Measurements from ENCODE around the gene PRND. TPM values are rescaled to one million over a fixed set of nuclear protein-coding genes. Genes with fewer than 3 reads are reported as not detected.

The PRND gene
- total and polyA plus RNA-seq, 10 of the 15 experiments (the other 5 are each of a cell fraction or from before 2014, with no cell fraction given): not detected

GRCh38 chr20:4736875-4737274 lies 15.2 kb downstream of the PRND start:
- POLR2A ChIA-PET: no interaction called here
- RAD21 ChIA-PET (ENCODE audit: unreplicated experiment): no interaction called here
- no peak for DNase-seq (ENCODE audit: low read depth, low spot score)
- Histone ChIP-seq H2AFZ (ENCODE audit: control insufficient read depth, low read depth, low read length) (no peak overlapping the region), H3K4me3 (no peak overlapping the region), H3K36me3 (ENCODE audit: control insufficient read depth in 2 of 2, insufficient read depth in 2 of 2, low read length in 1 of 2) (no peaks in the 10 kb centered on the region), H3K79me2 (ENCODE audit: control insufficient read depth, insufficient read depth, low read length) (no peaks in the 10 kb centered on the region), H3K4me1 (ENCODE audit: control insufficient read depth, insufficient read depth, low read length) (no peaks in the 10 kb centered on the region), H3K27ac (ENCODE audit: control insufficient read depth, insufficient read depth) (no peak overlapping the region), H4K20me1 (ENCODE audit: control insufficient read depth, insufficient read depth) (no peaks in the 10 kb centered on the region), H3K4me2 (ENCODE audit: control insufficient read depth, insufficient read depth) (no peak overlapping the region), H3K9me3 (replicated peaks; ENCODE audit: control insufficient read depth, insufficient read depth, low read length) (no peaks in the 10 kb centered on the region), H3K9ac (ENCODE audit: control insufficient read depth, insufficient read depth, low read length) (no peak overlapping the region), H3K27me3 (replicated peaks in 1 of 2; ENCODE audit: control insufficient read depth in 2 of 2, insufficient read depth in 2 of 2, low read length in 1 of 2) (no peaks in the 10 kb centered on the region; a peak in 2 of 4 replicates)
- BruUV-seq (replicated peaks): no TSS peak
- intact Hi-C loops (cut with micrococcal nuclease; ENCODE audit: unreplicated experiment) (no loop called here), in situ Hi-C loops (cut with MboI) (no loop called here)
- CTCF ChIA-PET: interaction anchor here (0.7 to 2.2 kb wide), 6 partner anchors 12 to 453 kb away, joined by 3 to 9 read pairs (median 3); no protein-coding TSS in a partner anchor
- WGBS (ENCODE audit: insufficient coverage, insufficient replicate concordance, low lambda C conversion rate, missing lambda C conversion rate): 28% methylated on average over 3 of the region's 3 CpGs
- no peak for FAIRE-seq
- SMC1A ChIA-PET (ENCODE audit: uncharacterized antibody, unreplicated experiment): interaction anchor here (0.8 to 1.5 kb wide), 5 partner anchors 12 to 378 kb away, joined by 3 to 4 read pairs (median 3); no protein-coding TSS in a partner anchor
- TF ChIP-seq ZBTB33 (IDR thresholded peaks at IDR 0.05) (no peak), YY1 (IDR thresholded peaks at IDR 0.05; ENCODE audit: low read depth, low read length) (no peak), PML (IDR thresholded peaks at IDR 0.05; ENCODE audit: low read length) (no peak)
- ATAC-seq: no peak

DNA sequence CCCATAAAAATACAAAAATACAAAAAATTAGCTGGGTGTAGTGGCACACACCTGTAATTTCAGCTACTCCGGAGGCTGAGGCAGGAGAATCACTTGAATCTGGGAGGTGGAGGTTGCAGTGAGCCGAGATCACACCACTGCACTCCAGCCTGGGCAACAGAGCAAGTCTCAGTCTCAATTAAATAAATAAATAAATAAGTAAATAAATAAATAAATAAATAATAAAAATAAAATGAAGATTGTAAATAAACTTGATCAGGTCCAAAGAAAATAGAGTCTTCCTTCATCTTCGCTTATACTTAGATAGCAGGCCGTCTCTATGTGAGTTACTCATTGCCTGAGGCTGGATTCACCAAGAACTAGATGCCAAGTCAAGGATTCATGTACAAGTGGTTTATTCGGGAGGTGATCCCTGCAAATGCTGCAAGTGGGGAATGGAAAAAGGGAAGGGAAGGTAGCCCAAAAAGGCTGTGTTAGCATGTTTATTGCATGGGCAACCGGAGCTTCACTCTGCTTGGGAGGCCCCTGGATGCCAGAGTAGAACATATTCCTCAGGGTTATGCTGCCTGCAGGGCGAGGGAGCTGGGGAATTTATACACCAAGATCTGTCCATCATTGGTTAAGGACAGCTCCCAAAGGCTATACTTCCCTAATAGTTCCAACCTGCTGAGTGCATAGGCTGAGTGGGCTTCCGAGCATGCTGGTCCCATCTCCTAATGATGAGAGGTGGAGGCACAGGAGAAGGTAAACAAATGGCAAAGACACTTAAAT lies 16.3 kb downstream of the PRND start:
- no peaks in the 10 kb centered on the region; a peak in 2 of 4 replicates for H3K27me3 ChIP-seq (replicated peaks in 1 of 2; ENCODE audit: control insufficient read depth in 2 of 2, insufficient read depth in 2 of 2, low read length in 1 of 2)
- CTCF ChIA-PET: interaction anchor here (0.6 to 3.8 kb wide), 4 partner anchors 11 to 388 kb away, joined by 3 to 16 read pairs (median 4); partner anchors contain the start of gene CDS2
- no peak for ATAC-seq
- in situ Hi-C loops (cut with MboI): no loop called here
- H3K4me1 ChIP-seq (ENCODE audit: control insufficient read depth, insufficient read depth, low read length): no peaks in the 10 kb centered on the region
- WGBS (ENCODE audit: insufficient coverage, insufficient replicate concordance, low lambda C conversion rate, missing lambda C conversion rate): 42% methylated on average over 8 of the region's 8 CpGs
- BruUV-seq (replicated peaks): no TSS peak
- H4K20me1 ChIP-seq (ENCODE audit: control insufficient read depth, insufficient read depth): no peaks in the 10 kb centered on the region
- no peak overlapping the region for H3K4me2 ChIP-seq (ENCODE audit: control insufficient read depth, insufficient read depth)
- no peak for DNase-seq (ENCODE audit: low read depth, low spot score)
- RAD21 ChIA-PET (ENCODE audit: unreplicated experiment): interaction anchor here (1.8 kb wide), 1 partner anchor 14 kb away, joined by 4 read pairs; no protein-coding TSS in a partner anchor
- H3K4me3 ChIP-seq: no peak overlapping the region
- H3K79me2 ChIP-seq (ENCODE audit: control insufficient read depth, insufficient read depth, low read length): no peaks in the 10 kb centered on the region
- SMC1A ChIA-PET (ENCODE audit: uncharacterized antibody, unreplicated experiment): interaction anchor here (0.8 to 1.5 kb wide), 5 partner anchors 11 to 377 kb away, joined by 3 to 5 read pairs (median 3); no protein-coding TSS in a partner anchor
- H3K9me3 ChIP-seq (replicated peaks; ENCODE audit: control insufficient read depth, insufficient read depth, low read length): no peaks in the 10 kb centered on the region
- no peak for FAIRE-seq
- POLR2A ChIA-PET: no interaction called here
- H2AFZ ChIP-seq (ENCODE audit: control insufficient read depth, low read depth, low read length): no peak overlapping the region
- intact Hi-C loops (cut with micrococcal nuclease; ENCODE audit: unreplicated experiment): no loop called here
- H3K27ac ChIP-seq (ENCODE audit: control insufficient read depth, insufficient read depth): no peak overlapping the region
- no peaks in the 10 kb centered on the region for H3K36me3 ChIP-seq (ENCODE audit: control insufficient read depth in 2 of 2, insufficient read depth in 2 of 2, low read length in 1 of 2)
- no peak overlapping the region for H3K9ac ChIP-seq (ENCODE audit: control insufficient read depth, insufficient read depth, low read length)
- TF ChIP-seq CHD1 (IDR thresholded peaks at IDR 0.05; ENCODE audit: low read depth, low read length) (no peak), ATF7 (IDR thresholded peaks at IDR 0.05; ENCODE audit: low read depth) (no peak), MYB (IDR thresholded peaks at IDR 0.05; ENCODE audit: borderline replicate concordance, low read depth, low read length) (no peak), TCF12 (IDR thresholded peaks at IDR 0.05; ENCODE audit: low read depth, low read length) (no peak), MTA3 (IDR thresholded peaks at IDR 0.05; ENCODE audit: borderline replicate concordance, low read length) (no peak), HCFC1 (IDR thresholded peaks at IDR 0.05; ENCODE audit: low read length) (no peak), CREB1 (IDR thresholded peaks at IDR 0.05; ENCODE audit: low read depth) (no peak), CEBPB (IDR thresholded peaks at IDR 0.05; ENCODE audit: borderline replicate concordance in 1 of 2, low read depth in 2 of 2, low read length in 2 of 2) (no peak), NBN (IDR thresholded peaks at IDR 0.05) (no peak), SP1 (IDR thresholded peaks at IDR 0.05; ENCODE audit: low read depth, low read length) (no peak), BMI1 (IDR thresholded peaks at IDR 0.05; ENCODE audit: borderline replicate concordance) (no peak), TCF7 (IDR thresholded peaks at IDR 0.05; ENCODE audit: borderline replicate concordance) (no peak)
